OCI-LY1 (cell line): ENCODE data around the gene VWA8.

ENCODE experiments used
- H2AFZ ChIP-seq: fragments of 200-600 bp; sonication (generic), shearing (Covaris generic); 2 replicates; pipeline ENCODE4 v1.6.0; 2014; ENCODE audit warnings: antibody characterized with exemption, mild to moderate bottlenecking, low read length
- H3F3A ChIP-seq: fragments of 200-600 bp; sonication (generic), shearing (Covaris generic); 2 replicates; pipeline ENCODE4 v1.6.0; 2014; ENCODE audit warnings: mild to moderate bottlenecking, antibody characterized with exemption, low read length, moderate library complexity; ENCODE audit not compliant: insufficient read depth
- H3K27ac ChIP-seq: fragments of 200-600 bp; sonication (generic); 2 replicates; pipeline ENCODE4 v1.5.1; 2014; ENCODE audit warnings: low read length, mixed run types, mild to moderate bottlenecking, low read depth; ENCODE audit not compliant: poor library complexity, severe bottlenecking
- H3K27me3 ChIP-seq: fragments of 200-600 bp; sonication (generic); 2 replicates; pipeline ENCODE4 v1.6.0; 2014; ENCODE audit warnings: antibody characterized with exemption, mild to moderate bottlenecking, low read length, moderate library complexity; ENCODE audit not compliant: insufficient read depth
- H3K36me3 ChIP-seq: fragments of 200-600 bp; sonication (generic); 2 replicates; pipeline ENCODE4 v1.6.1; 2014; ENCODE audit warnings: mild to moderate bottlenecking, antibody characterized with exemption, low read length, moderate library complexity, mixed read lengths; ENCODE audit not compliant: insufficient read depth
- H3K4me1 ChIP-seq: fragments of 200-600 bp; sonication (generic); 2 replicates; pipeline ENCODE4 v1.5.1; 2014; ENCODE audit warnings: mild to moderate bottlenecking, low read length, moderate library complexity; ENCODE audit not compliant: insufficient read depth, severe bottlenecking
- H3K4me2 ChIP-seq: fragments of 200-600 bp; sonication (generic), shearing (Covaris generic); 2 replicates; pipeline ENCODE4 v1.6.1; 2014; ENCODE audit warnings: low read length
- H3K4me3 ChIP-seq: fragments of 200-600 bp; sonication (generic); 2 replicates; pipeline ENCODE4 v1.5.1; 2014; ENCODE audit warnings: low read length, low read depth, mild to moderate bottlenecking, mixed read lengths; ENCODE audit not compliant: poor library complexity, severe bottlenecking
- H3K79me2 ChIP-seq: fragments of 200-600 bp; shearing (Covaris generic); 2 replicates; pipeline ENCODE4 v1.6.1; 2016; ENCODE audit warnings: mixed run types, low read length, mixed read lengths; ENCODE audit not compliant: insufficient read depth
- H3K9ac ChIP-seq: fragments of 200-600 bp; sonication (generic), shearing (Covaris generic); 2 replicates; pipeline ENCODE4 v1.6.1; 2014; ENCODE audit warnings: mild to moderate bottlenecking, low read length, mixed read lengths
- H3K9me2 ChIP-seq: fragments of 200-600 bp; sonication (generic), shearing (Covaris generic); 2 replicates; pipeline ENCODE4 v1.6.1; 2014; ENCODE audit warnings: low read depth, mild to moderate bottlenecking, low read length, mixed read lengths
- H3K9me3 ChIP-seq: fragments of 200-600 bp; shearing (Covaris generic); 2 replicates; pipeline ENCODE4 v1.6.1; 2014; ENCODE audit warnings: low read length, mixed read lengths
- H4K20me1 ChIP-seq: fragments of 200-600 bp; sonication (generic), shearing (Covaris generic); 2 replicates; pipeline ENCODE4 v1.6.0; 2016; ENCODE audit warnings: mild to moderate bottlenecking, low read length; ENCODE audit not compliant: insufficient read depth
- EZH2 ChIP-seq: fragments of 200-600 bp; sonication (generic), shearing (Covaris generic); IDR thresholded peaks from 2 replicates; pipeline ENCODE4 v1.8.0; 2017; ENCODE audit warnings: borderline replicate concordance, mixed run types, mild to moderate bottlenecking, antibody characterized with exemption, low read length, moderate library complexity, mixed read lengths
- TF ChIP-seq, protein P1 (sequence below): fragments of 200-600 bp; sonication (generic), shearing (Covaris generic); IDR thresholded peaks from 2 replicates; pipeline ENCODE4 v1.5.1; 2017; ENCODE audit warnings: mild to moderate bottlenecking, antibody characterized with exemption, low read length, moderate library complexity, mixed read lengths

The VWA8 gene

DNA sequence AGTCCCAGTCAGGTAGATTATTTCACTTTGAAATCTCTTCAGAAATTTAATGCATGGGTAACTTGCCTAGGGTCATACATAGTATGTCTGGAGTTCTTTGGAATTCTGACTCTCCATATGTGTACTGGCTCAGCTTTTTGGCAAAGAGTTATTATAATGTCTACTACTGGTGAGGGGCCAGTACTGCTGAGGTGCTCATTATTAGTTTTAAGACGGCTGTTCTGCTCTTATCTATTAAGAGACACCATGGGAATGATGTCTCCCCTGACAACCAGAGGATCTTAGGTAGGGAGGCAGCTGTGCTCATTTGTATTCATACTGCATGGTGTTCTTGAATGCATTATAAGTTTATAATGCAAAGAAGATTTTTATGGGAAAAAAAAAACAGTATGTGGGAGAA lies 319.5 kb downstream of the VWA8 start:
- no peaks in the 10 kb centered on the region for H3K9me2 ChIP-seq
- H3K27ac ChIP-seq: no peak overlapping the region
- no peak for TF ChIP-seq EZH2
- TF ChIP-seq, protein P1, sequence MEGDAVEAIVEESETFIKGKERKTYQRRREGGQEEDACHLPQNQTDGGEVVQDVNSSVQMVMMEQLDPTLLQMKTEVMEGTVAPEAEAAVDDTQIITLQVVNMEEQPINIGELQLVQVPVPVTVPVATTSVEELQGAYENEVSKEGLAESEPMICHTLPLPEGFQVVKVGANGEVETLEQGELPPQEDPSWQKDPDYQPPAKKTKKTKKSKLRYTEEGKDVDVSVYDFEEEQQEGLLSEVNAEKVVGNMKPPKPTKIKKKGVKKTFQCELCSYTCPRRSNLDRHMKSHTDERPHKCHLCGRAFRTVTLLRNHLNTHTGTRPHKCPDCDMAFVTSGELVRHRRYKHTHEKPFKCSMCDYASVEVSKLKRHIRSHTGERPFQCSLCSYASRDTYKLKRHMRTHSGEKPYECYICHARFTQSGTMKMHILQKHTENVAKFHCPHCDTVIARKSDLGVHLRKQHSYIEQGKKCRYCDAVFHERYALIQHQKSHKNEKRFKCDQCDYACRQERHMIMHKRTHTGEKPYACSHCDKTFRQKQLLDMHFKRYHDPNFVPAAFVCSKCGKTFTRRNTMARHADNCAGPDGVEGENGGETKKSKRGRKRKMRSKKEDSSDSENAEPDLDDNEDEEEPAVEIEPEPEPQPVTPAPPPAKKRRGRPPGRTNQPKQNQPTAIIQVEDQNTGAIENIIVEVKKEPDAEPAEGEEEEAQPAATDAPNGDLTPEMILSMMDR: no peak
- no peaks in the 10 kb centered on the region for H3K9me3 ChIP-seq
- no peak overlapping the region for H2AFZ ChIP-seq
- H3K27me3 ChIP-seq: no peaks in the 10 kb centered on the region
- no peaks in the 10 kb centered on the region for H3K79me2 ChIP-seq
- no peaks in the 10 kb centered on the region for H3K36me3 ChIP-seq
- no peaks in the 10 kb centered on the region for H3F3A ChIP-seq
- H4K20me1 ChIP-seq: no peaks in the 10 kb centered on the region
- H3K4me2 ChIP-seq: no peak overlapping the region
- H3K9ac ChIP-seq: no peak overlapping the region
- H3K4me3 ChIP-seq: no peak overlapping the region
- peaks cover 44% of the 10 kb centered on the region for H3K4me1 ChIP-seq

DNA sequence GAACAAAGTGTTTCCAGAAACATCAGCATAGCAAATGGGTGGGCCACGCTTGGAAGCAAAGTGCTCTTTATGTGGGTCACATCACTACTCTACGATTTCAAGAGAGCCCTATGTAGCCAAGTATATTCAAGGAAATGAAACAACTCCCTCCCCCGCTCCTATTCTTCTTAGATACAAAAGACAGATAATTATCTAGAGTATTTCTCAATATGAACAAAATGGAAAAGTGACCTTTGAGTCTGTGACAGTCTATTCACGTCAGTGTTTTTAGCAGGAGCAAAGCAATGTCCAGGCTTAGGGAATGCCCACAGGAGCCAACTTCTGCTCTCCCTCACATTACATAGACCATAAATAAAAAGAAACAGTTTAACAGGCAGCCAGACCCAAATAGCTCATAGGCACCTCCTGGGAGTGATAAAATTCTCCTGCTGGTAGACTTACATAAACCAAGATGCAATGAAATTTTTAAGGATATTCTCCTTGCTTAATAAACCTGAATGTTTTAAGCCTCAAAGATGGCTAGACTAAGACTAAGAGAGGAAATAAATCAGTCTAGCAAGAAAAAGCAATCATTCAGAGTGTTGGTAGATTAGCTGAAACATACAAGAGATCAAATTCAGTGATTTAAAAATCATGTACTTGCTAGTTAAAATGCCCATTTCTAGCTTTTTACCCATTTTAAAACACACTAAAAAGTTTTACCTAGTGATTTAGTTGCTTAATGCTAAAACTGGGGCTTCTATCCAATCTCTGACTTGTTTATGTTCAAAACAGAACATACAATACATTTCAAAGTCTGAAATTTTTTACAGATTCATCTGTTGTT lies 320.7 kb downstream of the VWA8 start:
- no peak overlapping the region for H2AFZ ChIP-seq
- H4K20me1 ChIP-seq: no peaks in the 10 kb centered on the region
- H3F3A ChIP-seq: no peaks in the 10 kb centered on the region
- H3K36me3 ChIP-seq: no peaks in the 10 kb centered on the region
- H3K9me2 ChIP-seq: no peaks in the 10 kb centered on the region
- H3K4me1 ChIP-seq: peaks cover 34% of the 10 kb centered on the region
- TF ChIP-seq EZH2: no peak
- TF ChIP-seq, protein P1: no peak
- H3K79me2 ChIP-seq: no peaks in the 10 kb centered on the region
- H3K27me3 ChIP-seq: no peaks in the 10 kb centered on the region
- H3K9ac ChIP-seq: no peak overlapping the region
- H3K27ac ChIP-seq: no peak overlapping the region
- H3K4me2 ChIP-seq: no peak overlapping the region
- no peak overlapping the region for H3K4me3 ChIP-seq
- no peaks in the 10 kb centered on the region for H3K9me3 ChIP-seq

DNA sequence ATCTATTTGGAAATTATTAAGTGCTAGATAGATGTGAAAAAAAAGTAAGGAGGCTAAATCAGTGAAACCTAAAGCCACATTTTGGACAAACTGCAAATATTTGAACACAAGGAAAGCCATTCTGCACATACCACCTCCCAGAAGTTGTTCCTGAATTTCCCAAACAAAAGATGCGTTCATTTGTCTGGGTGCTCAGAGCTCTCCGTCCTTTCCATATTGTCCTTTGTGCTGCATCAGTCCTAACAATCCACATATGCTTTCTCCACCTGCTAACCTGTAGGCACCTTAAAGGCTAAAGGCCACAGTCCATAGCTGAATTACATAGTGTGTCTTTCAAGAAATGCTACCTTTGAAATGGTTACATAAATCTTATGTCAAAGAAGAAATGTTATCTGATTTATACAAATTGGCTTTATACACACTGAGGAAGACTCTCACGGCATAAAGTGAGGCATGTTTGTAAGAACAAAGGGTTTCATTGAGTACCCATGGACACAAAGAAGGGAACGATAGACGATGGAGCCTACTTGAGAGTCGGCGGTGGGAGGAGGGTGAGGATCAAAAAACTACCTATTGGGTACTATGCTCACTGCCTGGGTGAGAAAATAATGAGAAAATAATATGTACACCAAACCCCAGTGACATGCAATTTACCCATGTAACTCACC lies 321.5 kb downstream of the VWA8 start:
- H3K4me2 ChIP-seq: no peak overlapping the region
- H3K27ac ChIP-seq: no peak overlapping the region
- peaks cover 26% of the 10 kb centered on the region for H3K4me1 ChIP-seq
- H3K9ac ChIP-seq: no peak overlapping the region
- no peak overlapping the region for H2AFZ ChIP-seq
- no peaks in the 10 kb centered on the region for H3K79me2 ChIP-seq
- no peaks in the 10 kb centered on the region for H3K27me3 ChIP-seq
- H3F3A ChIP-seq: no peaks in the 10 kb centered on the region
- no peak overlapping the region for H3K4me3 ChIP-seq
- H3K9me2 ChIP-seq: no peaks in the 10 kb centered on the region
- no peaks in the 10 kb centered on the region for H4K20me1 ChIP-seq
- TF ChIP-seq, protein P1: no peak
- TF ChIP-seq EZH2: no peak
- H3K9me3 ChIP-seq: no peaks in the 10 kb centered on the region
- H3K36me3 ChIP-seq: no peaks in the 10 kb centered on the region
